Subcutaneous preadipocyte (primary cell): ENCODE data around the gene ST3GAL3. TPM values are rescaled to one million over a fixed set of nuclear protein-coding genes. Genes with fewer than 3 reads are reported as not detected.

Experiments used
- small RNA-seq: library from RNA; depleted of rRNA; stranded (forward); fragments of <200 nt; gene quantifications from one replicate; pipeline ENCODE3, GENCODE V24; 2012
- total RNA-seq: library from RNA; depleted of rRNA; stranded (reverse); fragments of >200 nt; gene quantifications from 2 replicates; pipeline ENCODE4 v1.2.3, GENCODE V29; 2012

The ST3GAL3 gene, protein sequence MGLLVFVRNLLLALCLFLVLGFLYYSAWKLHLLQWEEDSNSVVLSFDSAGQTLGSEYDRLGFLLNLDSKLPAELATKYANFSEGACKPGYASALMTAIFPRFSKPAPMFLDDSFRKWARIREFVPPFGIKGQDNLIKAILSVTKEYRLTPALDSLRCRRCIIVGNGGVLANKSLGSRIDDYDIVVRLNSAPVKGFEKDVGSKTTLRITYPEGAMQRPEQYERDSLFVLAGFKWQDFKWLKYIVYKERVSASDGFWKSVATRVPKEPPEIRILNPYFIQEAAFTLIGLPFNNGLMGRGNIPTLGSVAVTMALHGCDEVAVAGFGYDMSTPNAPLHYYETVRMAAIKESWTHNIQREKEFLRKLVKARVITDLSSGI
- 18.7 and 20.7 TPM in 2 replicates for total RNA-seq

DNA sequence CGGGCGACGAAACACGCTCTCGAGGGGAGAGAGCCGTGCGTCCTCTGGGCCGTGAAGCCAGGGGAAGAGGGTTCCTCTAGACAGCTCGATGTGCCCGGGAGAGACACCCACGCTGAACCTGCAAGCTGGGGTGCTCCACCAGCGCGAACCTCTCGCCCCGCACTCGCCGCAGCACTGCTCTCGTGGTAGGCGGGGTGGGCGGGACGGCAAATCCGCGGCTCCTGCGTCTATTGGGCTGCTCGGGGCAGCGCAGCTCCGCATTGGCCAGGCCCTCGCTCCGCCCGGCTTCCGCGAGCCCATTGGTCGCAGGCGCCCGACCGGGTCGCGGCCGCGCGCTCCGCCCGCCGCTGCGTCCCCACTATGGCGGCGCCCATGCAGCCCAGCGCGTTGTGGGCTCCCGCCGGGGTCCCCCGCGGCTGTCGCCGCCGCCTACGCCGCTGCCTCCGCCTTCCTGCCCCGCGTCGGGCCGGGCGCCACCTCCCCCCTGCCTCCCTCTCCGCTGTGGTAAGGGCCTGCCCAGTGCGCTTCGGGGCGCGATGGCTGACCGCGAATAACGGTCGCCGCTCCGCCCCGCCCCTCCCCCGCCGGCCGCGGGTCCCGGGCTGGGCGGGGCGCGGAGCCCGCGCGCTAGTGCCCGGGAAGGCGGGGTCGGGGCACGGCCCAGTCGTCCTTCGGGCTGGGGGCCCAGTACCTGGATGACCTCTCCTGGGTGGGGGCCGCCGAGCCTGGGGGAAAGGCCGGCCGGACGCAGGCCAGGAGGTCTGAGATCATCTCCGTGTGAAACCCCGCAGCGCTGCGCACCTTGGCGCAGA is at the start of gene ST3GAL3:
Gene ST3GAL3, plus strand, starts transcription at position 347 of the 812 bp plus-strand sequence. CDS start 28,727 bp downstream, outside the sequence.

DNA sequence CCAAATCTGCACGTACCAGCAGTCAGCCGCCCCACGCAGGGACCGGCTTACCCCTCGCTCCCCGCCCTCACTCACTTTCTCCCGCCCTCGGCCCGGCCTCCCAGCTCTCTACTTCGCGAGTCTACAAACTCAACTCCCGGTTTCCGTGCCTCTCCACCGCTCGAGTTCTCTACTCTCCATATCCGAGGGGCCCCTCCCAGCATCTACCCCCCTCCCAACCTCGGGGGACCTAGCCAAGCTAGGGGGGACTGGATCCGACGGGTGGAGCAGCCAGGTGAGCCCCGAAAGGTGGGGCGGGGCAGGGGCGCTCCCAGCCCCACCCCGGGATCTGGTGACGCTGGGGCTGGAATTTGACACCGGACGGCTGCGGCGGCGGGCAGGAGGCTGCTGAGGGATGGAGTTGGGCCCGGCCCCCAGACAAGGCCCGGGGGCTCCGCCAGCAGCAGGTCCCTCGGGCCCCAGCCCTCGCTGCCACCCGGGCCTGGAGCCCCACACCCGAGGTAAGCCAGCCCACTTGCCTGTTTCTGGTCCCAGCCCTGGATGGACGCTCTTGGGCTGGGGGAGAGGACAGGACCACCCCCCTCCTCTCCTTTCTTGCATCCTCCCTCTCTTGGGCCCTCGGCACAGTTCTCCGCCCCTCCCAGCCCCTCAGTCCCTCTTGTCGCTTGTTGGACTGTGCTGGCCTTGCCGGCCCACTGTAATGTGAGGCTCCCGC is 226.2 kb downstream of the ST3GAL3 start, which contains the start of gene ARTN:
Gene ARTN, plus strand, starts transcription at position 416 of the 715 bp plus-strand sequence. CDS start 1,856 bp downstream, outside the sequence.

DNA sequence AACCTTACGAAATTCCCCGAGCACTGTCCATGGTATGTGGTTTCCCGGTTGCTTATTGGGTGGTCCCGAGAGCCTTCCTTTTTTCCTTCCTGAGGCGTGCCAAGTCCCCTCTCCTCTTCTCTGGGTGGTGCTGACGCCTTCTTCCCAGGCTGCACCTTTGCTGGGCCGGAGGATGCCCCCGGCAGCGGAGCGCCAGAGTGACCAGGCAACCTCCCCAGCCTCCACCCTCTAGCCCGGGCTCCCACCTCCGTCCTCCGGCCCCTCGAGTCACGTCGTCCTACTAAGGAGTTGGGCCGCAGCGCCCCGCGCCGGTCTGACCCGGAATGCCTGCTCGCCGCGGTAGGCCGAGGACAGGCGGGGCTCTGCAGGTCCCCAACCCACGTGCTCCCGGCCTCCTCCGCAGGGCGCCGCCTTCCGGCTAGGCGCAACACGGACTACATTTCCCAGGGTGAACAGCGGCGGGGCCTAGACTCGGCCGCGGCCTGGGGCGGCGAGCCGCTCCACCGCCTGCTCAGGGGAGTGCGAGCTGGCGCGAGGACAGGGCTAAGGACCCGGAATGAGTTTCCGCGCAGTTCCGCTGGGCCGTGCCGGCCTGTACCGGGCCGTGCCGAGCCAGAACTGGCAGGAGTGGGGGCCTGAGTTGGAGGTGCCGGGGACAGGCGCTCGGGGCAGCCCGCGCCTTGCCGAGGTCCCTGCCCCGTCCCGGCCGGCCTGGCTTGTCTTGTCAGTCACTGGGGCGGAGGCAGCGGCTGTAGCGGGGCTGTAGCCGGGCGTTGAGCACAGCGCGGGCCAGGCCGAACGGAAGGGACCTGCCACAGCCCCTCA is 239.1 kb downstream of the ST3GAL3 start, which contains the start of gene IPO13:
Gene IPO13, plus strand, starts transcription at position 715 of the 825 bp plus-strand sequence. CDS start 651 bp downstream, outside the sequence.

DNA sequence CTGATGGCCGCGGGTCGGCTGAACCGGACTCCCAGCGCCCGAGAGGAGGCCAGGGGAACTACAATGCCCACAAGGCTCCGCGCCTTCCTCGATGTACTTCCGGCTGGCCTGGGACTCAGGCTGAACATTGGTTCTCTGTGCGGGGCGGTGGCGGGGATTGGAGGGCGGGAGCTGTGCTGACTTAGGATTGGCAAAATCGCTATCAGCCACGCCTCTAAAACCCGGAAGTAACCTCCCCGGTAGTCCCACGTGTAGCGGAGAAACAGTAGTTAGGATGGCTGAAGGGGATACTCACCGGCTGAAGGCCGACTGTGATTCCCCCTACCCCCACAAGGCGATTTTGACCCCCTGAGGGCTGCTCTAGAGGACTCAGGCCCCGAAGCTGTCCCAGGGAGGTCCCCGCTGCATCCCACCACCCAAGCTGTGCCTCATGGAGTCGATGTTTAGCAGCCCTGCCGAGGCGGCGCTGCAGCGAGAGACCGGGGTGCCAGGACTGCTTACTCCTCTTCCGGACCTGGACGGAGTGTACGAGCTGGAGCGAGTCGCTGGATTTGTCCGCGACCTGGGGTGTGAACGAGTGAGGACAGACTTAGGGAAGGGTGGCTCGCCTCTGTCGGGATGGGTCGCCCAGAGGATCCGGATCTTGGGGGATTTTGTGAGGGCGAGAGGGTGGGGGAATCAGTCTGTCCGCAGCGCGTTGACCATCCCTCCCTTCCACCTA is 262.6 kb downstream of the ST3GAL3 start, which contains the start of gene DPH2:
Gene DPH2, plus strand, starts transcription at position 265 of the 721 bp plus-strand sequence. Its CDS starts 166 bp downstream, at position 431.

DNA sequence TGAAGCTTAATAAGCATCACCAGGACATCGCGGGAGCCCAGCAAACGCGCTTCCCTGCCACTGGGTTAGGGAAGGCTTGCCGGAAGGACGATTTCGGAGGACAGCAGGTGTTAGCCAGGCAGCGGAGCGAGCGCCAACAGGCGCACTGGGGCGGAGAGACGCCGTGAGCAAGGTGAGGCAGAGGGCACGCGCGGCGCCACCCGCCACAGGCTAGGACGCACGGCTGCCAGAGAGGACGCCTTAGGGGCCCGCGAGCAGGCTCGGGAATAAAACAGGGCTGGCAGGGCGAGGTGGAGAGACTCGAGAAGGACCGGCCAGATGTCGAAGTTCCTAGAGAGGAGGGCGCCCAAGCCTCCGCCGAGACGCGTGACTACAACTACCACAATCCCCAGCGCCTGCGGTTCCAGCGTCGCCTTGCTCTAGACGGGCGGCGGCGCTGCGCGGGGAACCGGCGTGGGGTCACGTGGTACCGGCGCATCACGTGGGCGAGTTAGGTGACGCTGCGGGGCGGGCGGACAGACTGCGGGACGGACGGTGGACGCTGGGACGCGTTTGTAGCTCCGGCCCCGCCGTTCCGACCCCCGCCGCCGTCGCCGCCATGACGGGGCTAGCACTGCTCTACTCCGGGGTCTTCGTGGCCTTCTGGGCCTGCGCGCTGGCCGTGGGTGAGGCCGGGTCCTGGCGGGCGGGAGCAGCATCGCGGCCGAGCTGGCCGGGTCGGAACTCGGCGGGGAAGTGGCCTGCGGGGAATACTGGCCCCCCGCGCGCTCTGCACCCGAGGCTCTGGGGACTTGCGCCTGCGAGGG is 267.3 kb downstream of the ST3GAL3 start, which contains the start of gene ATP6V0B:
Gene ATP6V0B, plus strand, starts transcription at position 518 of the 806 bp plus-strand sequence. Its CDS starts 81 bp downstream, at position 599.

DNA sequence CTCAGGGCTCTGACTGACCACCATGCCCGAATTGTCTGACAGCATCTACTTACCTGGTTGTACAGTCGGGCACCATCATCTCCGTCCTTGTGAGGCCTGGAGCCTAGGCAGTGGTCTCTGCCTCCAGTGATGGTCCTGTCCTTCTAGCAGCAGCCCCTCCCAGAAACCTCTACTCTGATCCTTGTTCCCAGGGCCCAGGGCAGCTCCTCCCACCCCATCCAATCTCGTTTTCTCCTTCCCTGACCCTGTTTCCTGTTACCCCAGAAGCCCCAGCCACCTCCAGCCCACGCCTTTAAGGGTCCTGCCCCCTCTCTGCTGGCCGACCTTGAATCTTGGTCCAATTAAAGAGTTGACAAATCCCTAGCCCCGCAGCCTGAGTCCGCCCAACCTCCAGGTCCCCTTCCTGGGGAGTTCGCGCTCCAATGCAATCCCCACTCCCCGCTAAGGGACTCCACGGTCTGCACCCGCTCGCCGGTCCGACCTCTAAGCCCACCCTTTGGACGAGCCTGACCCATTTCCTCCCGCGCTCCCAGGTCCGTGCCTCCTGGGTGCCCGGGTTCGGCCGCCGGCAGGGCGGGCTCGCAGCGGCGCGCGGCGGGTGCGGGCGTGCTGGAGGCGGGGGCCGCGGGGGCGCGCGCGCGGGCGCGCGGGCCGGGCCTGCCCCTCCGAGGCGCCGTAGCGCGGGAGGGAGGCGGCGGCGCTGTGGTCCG is 271.4 kb downstream of the ST3GAL3 start, which contains the start of gene B4GALT2:
Gene B4GALT2, plus strand, starts transcription at position 660 of the 710 bp plus-strand sequence. CDS start 1,951 bp downstream, outside the sequence.

Small RNA genes within 50 kb of the gene (small RNA-seq; reads per million reads assigned to genes)
- gene AL451062.2 (not detected), gene RF00026 (not detected)

Other genes starting within 250 kb of the ST3GAL3 start
- gene PTPRF, start 176.7 kb upstream of the ST3GAL3 start, total RNA-seq: 8.1 and 30.7 TPM in 2 replicates
- gene KDM4A, start 57.4 kb upstream of the ST3GAL3 start, total RNA-seq: 29.0 and 31.7 TPM in 2 replicates
- under 0.01 TPM in 2 replicates for gene ARTN, start 226.3 kb downstream of the ST3GAL3 start, total RNA-seq
- gene IPO13, start 239.4 kb downstream of the ST3GAL3 start, total RNA-seq: 16.5 and 19.5 TPM in 2 replicates